Astrocyte of the cerebellum (primary cell): ENCODE measurements around the gene SLC17A2.

Experiments used
- DNase-seq: peaks from one replicate; pipeline ENCODE4 v3.0.0-alpha.2; 2011; ENCODE audit warnings: low read depth
- H3K4me3 ChIP-seq: 2 replicates; pipeline ENCODE4 v1.5.1; 2011; ENCODE audit warnings: mild to moderate bottlenecking, low read depth, low read length, moderate library complexity
- CTCF ChIP-seq: IDR thresholded peaks from 2 replicates; pipeline ENCODE4 v1.5.1; 2012; ENCODE audit warnings: low read length, low read depth, moderate library complexity, mild to moderate bottlenecking; ENCODE audit errors: missing control alignments
- in situ Hi-C: cut with HindIII; loops from 2 replicates; pipeline ENCODE4 v1.10.0; 2017; ENCODE audit warnings: low sequenced_read_pairs

Gene SLC17A2

DNA sequence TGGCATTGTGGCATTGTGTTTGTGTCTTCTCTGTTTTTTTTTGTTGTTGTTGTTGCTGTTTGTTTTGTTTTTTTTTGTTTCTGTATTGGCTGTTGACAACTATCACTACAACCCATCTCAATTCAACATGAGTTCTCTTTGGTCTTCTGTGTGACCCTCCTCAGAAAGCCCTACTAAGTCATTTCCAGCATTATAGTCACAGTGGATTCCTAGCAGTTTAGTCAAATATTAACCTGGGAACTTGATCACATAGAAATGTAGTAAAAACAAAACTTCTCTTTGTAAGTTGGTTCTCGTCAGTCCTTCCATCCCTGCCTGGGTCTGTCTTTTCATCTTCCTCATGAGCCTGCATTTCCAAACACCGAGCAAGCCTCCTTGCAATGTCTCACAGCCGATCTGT is 16.8 kb downstream of the SLC17A2 start:
- no peak for DNase-seq
- in situ Hi-C loops: no loop called here
- H3K4me3 ChIP-seq: no peak overlapping the region
- no peak for TF ChIP-seq CTCF

DNA sequence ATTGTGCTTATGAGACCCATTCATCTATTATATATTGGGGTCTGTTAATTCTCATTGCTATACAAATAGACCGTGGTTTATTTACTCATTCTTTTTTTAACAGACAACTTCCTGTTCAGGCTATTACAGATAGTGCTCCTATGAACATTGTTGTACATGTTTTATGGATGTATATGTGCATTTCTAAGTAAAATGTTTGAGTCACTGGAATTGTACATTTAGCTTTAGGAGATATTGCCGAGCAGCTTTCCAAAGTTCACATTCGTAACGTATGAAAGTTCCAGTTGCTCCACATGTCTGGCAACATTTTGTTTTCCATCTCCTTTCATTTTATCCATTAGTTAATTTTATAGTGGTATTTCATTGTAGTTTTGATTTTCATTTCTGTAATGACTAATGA is 19.1 kb downstream of the SLC17A2 start:
- TF ChIP-seq CTCF: no peak
- in situ Hi-C loops: no loop called here
- no peak overlapping the region for H3K4me3 ChIP-seq
- no peak for DNase-seq

- no peak for TF ChIP-seq CTCF
- H3K4me3 ChIP-seq: no peak overlapping the region
- in situ Hi-C loops: no loop called here
- DNase-seq: no peak
Measured at GRCh38 chr6:25907475-25908014, 22.9 kb downstream of the SLC17A2 start.

DNA sequence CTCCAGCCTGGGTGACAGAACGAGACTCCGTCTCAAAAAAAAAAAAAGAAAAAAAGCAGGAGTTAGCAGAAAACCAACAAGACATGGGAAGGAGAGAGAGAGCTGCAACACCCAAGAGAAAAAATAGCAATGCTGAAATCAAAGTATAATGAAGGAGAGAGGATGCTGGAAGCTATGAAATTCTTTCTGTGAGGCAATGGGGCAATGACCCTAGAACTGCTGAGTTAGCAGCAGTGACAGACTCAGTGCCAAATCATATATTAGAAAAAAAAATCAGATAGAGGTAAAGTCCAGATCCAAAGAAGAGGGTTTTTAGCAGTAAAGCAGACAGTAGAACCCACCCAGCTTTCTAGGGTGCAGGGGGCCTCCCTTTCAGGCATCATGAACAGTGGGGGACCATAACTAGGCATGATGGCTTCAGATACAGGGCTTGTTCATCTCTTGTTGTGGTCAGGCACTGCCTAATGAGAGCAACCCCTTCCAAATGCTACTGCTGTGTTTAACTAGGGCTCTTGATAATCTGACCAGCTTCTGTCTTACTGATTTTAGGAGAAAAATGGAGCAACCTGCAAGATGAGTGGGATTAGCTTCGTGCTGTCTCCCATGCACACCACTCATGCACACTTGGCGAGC is 26.9 kb downstream of the SLC17A2 start:
- DNase-seq: no peak
- TF ChIP-seq CTCF: no peak
- in situ Hi-C loops: no loop called here
- no peak overlapping the region for H3K4me3 ChIP-seq

DNA sequence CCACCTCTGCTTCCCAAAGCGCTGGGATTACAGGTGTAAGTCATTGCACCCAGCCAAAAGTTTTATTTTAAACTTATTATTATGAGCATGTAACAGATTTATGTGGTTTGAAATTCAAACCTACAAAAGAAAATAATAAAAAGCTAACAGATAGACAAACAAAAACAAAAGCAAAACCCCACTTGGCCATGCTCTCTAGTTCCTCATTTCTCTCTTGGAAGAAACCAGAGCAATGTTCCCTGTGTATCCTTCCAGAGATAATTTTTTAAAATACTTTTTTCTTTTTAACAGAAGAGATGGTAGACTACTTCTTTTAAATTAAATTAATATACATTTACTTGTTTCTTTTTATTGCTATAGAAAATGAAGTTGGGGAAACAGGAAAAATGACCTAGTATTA is 28.4 kb downstream of the SLC17A2 start:
- no peak for TF ChIP-seq CTCF
- DNase-seq: no peak
- in situ Hi-C loops: no loop called here

DNA sequence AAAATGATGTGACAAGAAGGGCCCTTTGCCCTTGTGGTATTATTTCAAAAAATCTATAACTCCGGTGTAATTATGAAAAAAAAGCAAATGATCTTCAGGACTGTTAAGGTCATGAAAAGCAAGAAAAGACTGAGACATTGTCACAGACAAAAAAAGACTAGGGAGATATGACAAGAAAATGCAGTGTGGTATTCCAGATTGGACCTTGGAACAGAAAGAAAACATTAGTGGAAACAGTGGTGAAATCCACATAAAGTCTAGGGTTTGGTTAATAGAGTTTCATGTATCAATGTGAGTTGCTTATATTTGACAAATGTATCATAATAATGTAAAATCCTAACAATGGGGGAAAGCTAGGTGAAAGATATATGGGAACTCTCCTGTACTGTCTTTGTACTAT is 29.6 kb downstream of the SLC17A2 start:
- TF ChIP-seq CTCF: no peak
- no peak overlapping the region for H3K4me3 ChIP-seq
- no peak for DNase-seq
- in situ Hi-C loops: no loop called here

More for the DNA sequence above, 28.4 kb downstream of the SLC17A2 start:
- no peak overlapping the region for H3K4me3 ChIP-seq
